Liver (tissue), 9 donors: Measurements from ENCODE around the gene MRPL51. TPM values are rescaled to one million over a fixed set of nuclear protein-coding genes. Genes with fewer than 3 reads are reported as not detected.
A peak's percentile ranks its signal among the peaks of the same experiment; 100 is the strongest.

Experiments used
- DNase-seq: peaks from one replicate; pipeline ENCODE4 v3.0.0-alpha.2; 2017; ENCODE audit warnings: low spot score
- H3K27ac ChIP-seq, 2 donors: one replicate each; pipeline ENCODE4 v1.7.0; 2013; ENCODE audit warnings: inconsistent platforms in 2 of 2, low read length in 2 of 2, control low read depth in 1 of 2, low read depth in 1 of 2, mild to moderate bottlenecking in 1 of 2
- H3K27me3 ChIP-seq, 4 donors: one replicate each; pipeline versions ENCODE4 v1.6.1 to v1.7.0; 2013; ENCODE audit warnings: low read length in 3 of 4, inconsistent platforms in 1 of 4, mild to moderate bottlenecking in 1 of 4, moderate library complexity in 1 of 4; ENCODE audit not compliant: control insufficient read depth in 4 of 4, insufficient read depth in 4 of 4
- H3K36me3 ChIP-seq, 4 donors: one replicate each; pipeline versions ENCODE4 v1.6.1 to v1.7.0; 2013; ENCODE audit warnings: low read length in 3 of 4, mild to moderate bottlenecking in 3 of 4, low read depth in 1 of 4, moderate library complexity in 1 of 4; ENCODE audit not compliant: control insufficient read depth in 4 of 4, insufficient read depth in 3 of 4
- H3K4me1 ChIP-seq, 4 donors: one replicate each; pipeline versions ENCODE4 v1.6.1 to v1.7.0; 2013; ENCODE audit warnings: low read length in 3 of 4, mild to moderate bottlenecking in 3 of 4, moderate library complexity in 1 of 4; ENCODE audit not compliant: control insufficient read depth in 4 of 4, insufficient read depth in 4 of 4
- H3K4me3 ChIP-seq, 3 donors: one replicate each; pipeline versions ENCODE4 v1.6.1 to v1.7.0; 2013; ENCODE audit warnings: low read length in 3 of 3, control low read depth in 1 of 3, low read depth in 1 of 3, mild to moderate bottlenecking in 1 of 3
- H3K9ac ChIP-seq, 2 donors: one replicate each; pipeline ENCODE4 v1.7.0; 2013; ENCODE audit warnings: low read length in 2 of 2, mild to moderate bottlenecking in 2 of 2, moderate library complexity in 2 of 2, control low read depth in 1 of 2, low read depth in 1 of 2
- H3K9me3 ChIP-seq, 4 donors: one replicate each; pipeline versions ENCODE4 v1.6.1 to v1.7.0; 2013; ENCODE audit warnings: low read length in 3 of 4; ENCODE audit not compliant: control insufficient read depth in 4 of 4
- FOXA2 ChIP-seq: IDR thresholded peaks from 2 replicates; pipeline ENCODE4 v1.6.1; 2016; ENCODE audit warnings: antibody characterized with exemption
- GABPA ChIP-seq, 2 donors: IDR thresholded peaks in 1 of 2; conservative IDR thresholded peaks in 1 of 2; 2 replicates each; pipeline ENCODE4 v1.6.1; 2016; ENCODE audit warnings: antibody characterized with exemption in 2 of 2, mild to moderate bottlenecking in 1 of 2, moderate library complexity in 1 of 2
- HNF4A ChIP-seq, 2 donors: conservative IDR thresholded peaks; 2 replicates each; pipeline ENCODE4 v1.6.1; 2016; ENCODE audit warnings: antibody characterized with exemption in 2 of 2, mild to moderate bottlenecking in 2 of 2
- JUND ChIP-seq, 2 donors: IDR thresholded peaks; 2 replicates each; pipeline ENCODE4 v1.6.1; 2016; ENCODE audit warnings: antibody characterized with exemption in 2 of 2
- NR2F2 ChIP-seq: IDR thresholded peaks from 2 replicates; pipeline ENCODE4 v1.6.1; 2016; ENCODE audit warnings: antibody characterized with exemption
- RAD21 ChIP-seq, 2 donors: IDR thresholded peaks; 2 replicates each; pipeline ENCODE4 v1.6.1; 2016; ENCODE audit warnings: antibody characterized with exemption in 2 of 2, mild to moderate bottlenecking in 2 of 2
- RXRA ChIP-seq, 2 donors: IDR thresholded peaks; 2 replicates each; pipeline ENCODE4 v1.6.1; 2017 to 2018; ENCODE audit warnings: antibody characterized with exemption in 2 of 2, mild to moderate bottlenecking in 1 of 2
- SP1 ChIP-seq: IDR thresholded peaks from 2 replicates; pipeline ENCODE4 v1.6.1; 2018; ENCODE audit warnings: antibody characterized with exemption, mild to moderate bottlenecking
- TAF1 ChIP-seq: conservative IDR thresholded peaks from 2 replicates; pipeline ENCODE4 v1.6.1; 2016; ENCODE audit warnings: antibody characterized with exemption, mild to moderate bottlenecking
- YY1 ChIP-seq: IDR thresholded peaks from 2 replicates; pipeline ENCODE4 v1.6.1; 2016; ENCODE audit warnings: antibody characterized with exemption, mild to moderate bottlenecking
- WGBS: extraction: QIAGEN DNeasy Blood & Tissue Kit; methylation state at CpG from one replicate; pipeline ENCODE4 v1.1.7; 2013; 5-methylcytosine and 5-hydroxymethylcytosine counted together
- polyA plus RNA-seq, 2 donors: library from polyadenylated mRNA; stranded (reverse) in 1 of 2; unstranded in 1 of 2; fragments of 200-250 nt in 1 of 2; fragments of >200 nt in 1 of 2; fragmentation: Nextera tagmentation in 1 of 2; extraction: Ambion mirVana in 1 of 2; gene quantifications; one replicate each; pipeline versions ENCODE4 v1.2.1 to v1.2.3, GENCODE V29; 2013 to 2015
- total RNA-seq, 2 donors: library from RNA; depleted of rRNA; stranded (reverse); fragments of >200 nt; gene quantifications; one replicate each; pipeline ENCODE4 v1.2.3, GENCODE V29; 2014
- TF ChIP-seq, protein P1 (sequence below): fragments of 150-350 bp; IDR thresholded peaks from 2 replicates; pipeline ENCODE4 v1.5.1; 2017; ENCODE audit warnings: improper control_type of control experiment, low read depth, low read length; ENCODE audit not compliant: missing input control
- TF ChIP-seq, protein P2 (sequence below): IDR thresholded peaks from 2 replicates; pipeline ENCODE4 v1.6.1; 2016; ENCODE audit warnings: antibody characterized with exemption
- TF ChIP-seq, protein P3 (sequence below): IDR thresholded peaks from 2 replicates; pipeline ENCODE4 v1.6.1; 2016; ENCODE audit warnings: antibody characterized with exemption
- TF ChIP-seq, protein P4 (sequence below): IDR thresholded peaks from 2 replicates; pipeline ENCODE4 v1.6.1; 2016; ENCODE audit warnings: antibody characterized with exemption, mild to moderate bottlenecking
- TF ChIP-seq, protein P5 (sequence below): IDR thresholded peaks from 2 replicates; pipeline ENCODE4 v1.6.1; 2016; ENCODE audit warnings: antibody characterized with exemption
- donor health status: healthy.
- donor health status: healthy.
- donor health status: healthy.
- donor health status: healthy.
- donor health status: healthy.

MRPL51 gene
- total and polyA plus RNA-seq, 4 donors, result 37.6 to 163 (median 48.0) TPM

DNA sequence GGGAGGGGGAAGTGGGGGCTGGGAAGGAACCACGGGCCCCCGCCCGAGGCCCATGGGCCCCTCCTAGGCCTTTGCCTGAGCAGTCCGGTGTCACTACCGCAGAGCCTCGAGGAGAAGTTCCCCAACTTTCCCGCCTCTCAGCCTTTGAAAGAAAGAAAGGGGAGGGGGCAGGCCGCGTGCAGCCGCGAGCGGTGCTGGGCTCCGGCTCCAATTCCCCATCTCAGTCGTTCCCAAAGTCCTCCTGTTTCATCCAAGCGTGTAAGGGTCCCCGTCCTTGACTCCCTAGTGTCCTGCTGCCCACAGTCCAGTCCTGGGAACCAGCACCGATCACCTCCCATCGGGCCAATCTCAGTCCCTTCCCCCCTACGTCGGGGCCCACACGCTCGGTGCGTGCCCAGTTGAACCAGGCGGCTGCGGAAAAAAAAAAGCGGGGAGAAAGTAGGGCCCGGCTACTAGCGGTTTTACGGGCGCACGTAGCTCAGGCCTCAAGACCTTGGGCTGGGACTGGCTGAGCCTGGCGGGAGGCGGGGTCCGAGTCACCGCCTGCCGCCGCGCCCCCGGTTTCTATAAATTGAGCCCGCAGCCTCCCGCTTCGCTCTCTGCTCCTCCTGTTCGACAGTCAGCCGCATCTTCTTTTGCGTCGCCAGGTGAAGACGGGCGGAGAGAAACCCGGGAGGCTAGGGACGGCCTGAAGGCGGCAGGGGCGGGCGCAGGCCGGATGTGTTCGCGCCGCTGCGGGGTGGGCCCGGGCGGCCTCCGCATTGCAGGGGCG, 41.0 kb upstream of the MRPL51 start, which contains the start of gene GAPDH:
TSS of gene GAPDH (plus strand) at position 595 of the 772 bp plus-strand sequence. CDS start 316 bp downstream, outside the sequence.
- peak within 1 kb of the TSS; percentile 99 to 100 for H3K27ac ChIP-seq
- no peaks in the 10 kb centered on the region for H3K9me3 ChIP-seq
- peaks cover 25 to 48% (median 36%) of the 10 kb centered on the region in 4 donors for H3K36me3 ChIP-seq
- H3K4me1 ChIP-seq, result peaks cover 6 to 48% (median 35%) of the 10 kb centered on the region in 4 donors
- WGBS, result under 1% methylated on average over 62 of the region's 62 CpGs
- peak; percentile 11 to 20 for TF ChIP-seq RAD21 (IDR thresholded peaks at IDR 0.05)
- TF ChIP-seq YY1, result peak; percentile 36
- peak; percentile 64 to 68 for TF ChIP-seq HNF4A (conservative IDR thresholded peaks at IDR 0.05)
- TF ChIP-seq JUND (IDR thresholded peaks at IDR 0.05), result no peak
- TF ChIP-seq, protein P1, sequence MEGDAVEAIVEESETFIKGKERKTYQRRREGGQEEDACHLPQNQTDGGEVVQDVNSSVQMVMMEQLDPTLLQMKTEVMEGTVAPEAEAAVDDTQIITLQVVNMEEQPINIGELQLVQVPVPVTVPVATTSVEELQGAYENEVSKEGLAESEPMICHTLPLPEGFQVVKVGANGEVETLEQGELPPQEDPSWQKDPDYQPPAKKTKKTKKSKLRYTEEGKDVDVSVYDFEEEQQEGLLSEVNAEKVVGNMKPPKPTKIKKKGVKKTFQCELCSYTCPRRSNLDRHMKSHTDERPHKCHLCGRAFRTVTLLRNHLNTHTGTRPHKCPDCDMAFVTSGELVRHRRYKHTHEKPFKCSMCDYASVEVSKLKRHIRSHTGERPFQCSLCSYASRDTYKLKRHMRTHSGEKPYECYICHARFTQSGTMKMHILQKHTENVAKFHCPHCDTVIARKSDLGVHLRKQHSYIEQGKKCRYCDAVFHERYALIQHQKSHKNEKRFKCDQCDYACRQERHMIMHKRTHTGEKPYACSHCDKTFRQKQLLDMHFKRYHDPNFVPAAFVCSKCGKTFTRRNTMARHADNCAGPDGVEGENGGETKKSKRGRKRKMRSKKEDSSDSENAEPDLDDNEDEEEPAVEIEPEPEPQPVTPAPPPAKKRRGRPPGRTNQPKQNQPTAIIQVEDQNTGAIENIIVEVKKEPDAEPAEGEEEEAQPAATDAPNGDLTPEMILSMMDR, result no peak
- TF ChIP-seq, protein P2, sequence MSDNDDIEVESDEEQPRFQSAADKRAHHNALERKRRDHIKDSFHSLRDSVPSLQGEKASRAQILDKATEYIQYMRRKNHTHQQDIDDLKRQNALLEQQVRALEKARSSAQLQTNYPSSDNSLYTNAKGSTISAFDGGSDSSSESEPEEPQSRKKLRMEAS, result peak; percentile 70
- TF ChIP-seq NR2F2, result peak; percentile 29
- TF ChIP-seq RXRA (IDR thresholded peaks at IDR 0.05), result peak; percentile 78 to 79
- no peak for TF ChIP-seq FOXA2
- TF ChIP-seq, protein P3, sequence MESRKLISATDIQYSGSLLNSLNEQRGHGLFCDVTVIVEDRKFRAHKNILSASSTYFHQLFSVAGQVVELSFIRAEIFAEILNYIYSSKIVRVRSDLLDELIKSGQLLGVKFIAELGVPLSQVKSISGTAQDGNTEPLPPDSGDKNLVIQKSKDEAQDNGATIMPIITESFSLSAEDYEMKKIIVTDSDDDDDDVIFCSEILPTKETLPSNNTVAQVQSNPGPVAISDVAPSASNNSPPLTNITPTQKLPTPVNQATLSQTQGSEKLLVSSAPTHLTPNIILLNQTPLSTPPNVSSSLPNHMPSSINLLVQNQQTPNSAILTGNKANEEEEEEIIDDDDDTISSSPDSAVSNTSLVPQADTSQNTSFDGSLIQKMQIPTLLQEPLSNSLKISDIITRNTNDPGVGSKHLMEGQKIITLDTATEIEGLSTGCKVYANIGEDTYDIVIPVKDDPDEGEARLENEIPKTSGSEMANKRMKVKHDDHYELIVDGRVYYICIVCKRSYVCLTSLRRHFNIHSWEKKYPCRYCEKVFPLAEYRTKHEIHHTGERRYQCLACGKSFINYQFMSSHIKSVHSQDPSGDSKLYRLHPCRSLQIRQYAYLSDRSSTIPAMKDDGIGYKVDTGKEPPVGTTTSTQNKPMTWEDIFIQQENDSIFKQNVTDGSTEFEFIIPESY, result peak; percentile 49
- TF ChIP-seq, protein P4, sequence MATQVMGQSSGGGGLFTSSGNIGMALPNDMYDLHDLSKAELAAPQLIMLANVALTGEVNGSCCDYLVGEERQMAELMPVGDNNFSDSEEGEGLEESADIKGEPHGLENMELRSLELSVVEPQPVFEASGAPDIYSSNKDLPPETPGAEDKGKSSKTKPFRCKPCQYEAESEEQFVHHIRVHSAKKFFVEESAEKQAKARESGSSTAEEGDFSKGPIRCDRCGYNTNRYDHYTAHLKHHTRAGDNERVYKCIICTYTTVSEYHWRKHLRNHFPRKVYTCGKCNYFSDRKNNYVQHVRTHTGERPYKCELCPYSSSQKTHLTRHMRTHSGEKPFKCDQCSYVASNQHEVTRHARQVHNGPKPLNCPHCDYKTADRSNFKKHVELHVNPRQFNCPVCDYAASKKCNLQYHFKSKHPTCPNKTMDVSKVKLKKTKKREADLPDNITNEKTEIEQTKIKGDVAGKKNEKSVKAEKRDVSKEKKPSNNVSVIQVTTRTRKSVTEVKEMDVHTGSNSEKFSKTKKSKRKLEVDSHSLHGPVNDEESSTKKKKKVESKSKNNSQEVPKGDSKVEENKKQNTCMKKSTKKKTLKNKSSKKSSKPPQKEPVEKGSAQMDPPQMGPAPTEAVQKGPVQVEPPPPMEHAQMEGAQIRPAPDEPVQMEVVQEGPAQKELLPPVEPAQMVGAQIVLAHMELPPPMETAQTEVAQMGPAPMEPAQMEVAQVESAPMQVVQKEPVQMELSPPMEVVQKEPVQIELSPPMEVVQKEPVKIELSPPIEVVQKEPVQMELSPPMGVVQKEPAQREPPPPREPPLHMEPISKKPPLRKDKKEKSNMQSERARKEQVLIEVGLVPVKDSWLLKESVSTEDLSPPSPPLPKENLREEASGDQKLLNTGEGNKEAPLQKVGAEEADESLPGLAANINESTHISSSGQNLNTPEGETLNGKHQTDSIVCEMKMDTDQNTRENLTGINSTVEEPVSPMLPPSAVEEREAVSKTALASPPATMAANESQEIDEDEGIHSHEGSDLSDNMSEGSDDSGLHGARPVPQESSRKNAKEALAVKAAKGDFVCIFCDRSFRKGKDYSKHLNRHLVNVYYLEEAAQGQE, result peak; percentile 93
- peak; percentile 84 for TF ChIP-seq TAF1
- TF ChIP-seq GABPA (IDR thresholded peaks at IDR 0.05 in 1 of 2, conservative IDR thresholded peaks at IDR 0.05 in 1 of 2), result no peak
- peak; percentile 80 for TF ChIP-seq SP1
- TF ChIP-seq, protein P5, sequence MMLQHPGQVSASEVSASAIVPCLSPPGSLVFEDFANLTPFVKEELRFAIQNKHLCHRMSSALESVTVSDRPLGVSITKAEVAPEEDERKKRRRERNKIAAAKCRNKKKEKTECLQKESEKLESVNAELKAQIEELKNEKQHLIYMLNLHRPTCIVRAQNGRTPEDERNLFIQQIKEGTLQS, result peak; percentile 61
- H3K9ac ChIP-seq, result peak within 1 kb of the TSS; percentile 93 to 95
- DNase-seq, result peak; percentile 90
- H3K27me3 ChIP-seq, result no peaks in the 10 kb centered on the region
- H3K4me3 ChIP-seq, result peak within 1 kb of the TSS; percentile 93 to 97 (median 95)
